GM18520 (cell line): ENCODE measurements around the gene ANKMY1.

ENCODE experiments used
- ATAC-seq: cut with Tn5 transposase; IDR thresholded peaks from one replicate; pipeline ENCODE4 v1.9.1; 2021; ENCODE audit not compliant: unreplicated experiment

The ANKMY1 gene

DNA sequence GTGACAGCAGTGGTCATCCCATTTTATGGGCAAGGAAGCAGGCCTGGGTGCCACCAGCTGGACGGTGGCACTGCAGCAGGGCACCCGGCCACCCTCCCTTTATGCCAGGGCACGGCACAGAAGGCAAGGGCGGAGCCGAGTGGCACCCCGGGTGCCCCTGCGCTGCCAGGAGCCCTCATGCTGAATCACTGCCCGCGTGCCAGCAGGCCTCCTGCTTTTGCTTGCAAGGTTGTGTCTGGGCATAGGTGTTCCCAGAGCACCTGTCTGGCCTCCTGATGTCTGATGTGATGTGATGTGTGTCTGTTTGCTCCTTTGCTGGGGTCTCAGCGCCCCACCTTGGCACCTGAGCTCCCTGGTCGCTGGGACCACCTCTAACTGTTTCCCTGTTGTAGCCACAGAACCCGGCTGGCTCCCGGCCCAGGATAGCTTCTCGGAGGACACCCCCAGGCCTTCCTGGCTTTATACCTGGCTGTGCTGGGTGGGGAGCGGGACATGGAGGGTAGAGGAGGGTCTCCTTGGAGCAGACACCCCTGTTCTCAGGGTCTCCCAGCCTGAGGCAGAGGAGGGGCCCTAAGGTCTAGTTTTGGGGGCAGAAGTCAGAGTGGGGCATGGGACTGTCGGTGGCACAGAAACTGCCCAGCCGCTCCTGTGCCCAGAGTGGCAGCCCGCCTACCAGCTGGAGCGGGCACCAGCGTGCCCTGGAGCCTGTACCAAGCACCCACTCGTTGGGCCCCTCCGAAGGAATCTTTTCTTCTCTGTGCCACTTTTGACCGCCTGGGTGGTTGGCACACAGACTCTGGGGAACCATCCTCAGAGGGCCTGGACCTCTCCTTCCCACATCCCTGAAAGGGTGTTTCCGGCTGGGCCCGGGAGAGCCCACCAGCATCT is 118.7 kb downstream of the ANKMY1 start:
- no peak for ATAC-seq

DNA sequence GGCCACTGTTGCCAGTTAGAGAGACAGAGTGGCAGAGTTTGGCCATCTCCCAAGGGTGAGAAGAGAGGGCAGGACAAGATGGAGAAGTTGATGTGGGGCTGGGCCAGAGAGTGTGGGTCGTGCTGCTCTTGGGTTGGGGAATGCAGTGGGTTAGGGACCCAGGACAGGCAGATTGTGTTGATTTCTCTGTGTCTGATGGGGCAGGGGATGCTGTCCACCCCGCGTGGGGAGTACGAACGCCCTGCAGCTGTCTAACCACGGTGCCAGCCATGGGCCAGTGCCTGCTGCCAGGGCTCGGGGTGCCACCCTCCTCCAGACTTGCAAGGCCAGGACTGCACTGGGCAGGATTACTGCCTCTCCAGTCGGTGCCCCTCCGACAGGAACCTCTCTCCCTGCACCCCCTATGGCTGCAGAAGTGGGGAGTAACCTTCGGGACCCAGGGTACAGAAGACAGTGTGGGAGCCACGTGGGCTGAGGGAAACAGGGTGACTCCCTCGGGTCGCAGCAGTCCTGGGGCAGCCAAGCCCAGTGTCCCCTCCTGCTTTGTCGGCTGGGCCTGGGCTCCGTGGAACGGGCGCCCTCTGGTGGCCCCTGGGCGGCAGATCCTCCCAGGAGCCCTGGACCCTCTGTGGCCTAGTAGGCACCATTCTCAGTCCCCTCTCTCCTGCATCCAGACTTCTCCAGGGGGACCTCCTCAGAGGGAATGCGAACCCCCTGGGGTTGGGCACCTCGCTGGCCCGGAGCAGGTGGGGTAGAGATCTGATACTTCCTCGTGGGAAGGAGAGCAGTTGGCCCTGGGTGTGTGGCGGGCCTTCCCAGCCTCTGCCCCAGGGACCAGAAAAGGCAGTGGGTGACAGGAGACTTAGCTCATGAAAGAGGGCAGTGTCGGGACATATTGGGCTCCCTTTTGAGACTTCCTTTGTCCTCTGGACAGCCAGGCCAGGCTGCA is 119.7 kb downstream of the ANKMY1 start:
- no peak for ATAC-seq

DNA sequence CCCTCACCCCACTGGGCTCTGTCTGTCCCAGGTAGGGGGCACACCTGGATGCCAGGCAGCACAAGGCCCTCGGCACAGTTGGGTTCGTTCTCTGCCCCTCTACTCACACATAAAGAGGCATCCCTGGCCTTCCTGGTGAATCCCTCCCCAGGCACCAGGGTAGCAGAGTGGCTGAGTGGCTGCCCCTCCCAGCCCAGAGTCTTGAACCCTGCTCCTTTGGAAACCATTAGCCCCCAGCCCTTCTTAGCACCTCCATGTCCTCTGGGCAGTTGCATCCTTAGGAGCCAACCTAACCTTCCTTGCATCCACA is 120.3 kb downstream of the ANKMY1 start:
- ATAC-seq: no peak

DNA sequence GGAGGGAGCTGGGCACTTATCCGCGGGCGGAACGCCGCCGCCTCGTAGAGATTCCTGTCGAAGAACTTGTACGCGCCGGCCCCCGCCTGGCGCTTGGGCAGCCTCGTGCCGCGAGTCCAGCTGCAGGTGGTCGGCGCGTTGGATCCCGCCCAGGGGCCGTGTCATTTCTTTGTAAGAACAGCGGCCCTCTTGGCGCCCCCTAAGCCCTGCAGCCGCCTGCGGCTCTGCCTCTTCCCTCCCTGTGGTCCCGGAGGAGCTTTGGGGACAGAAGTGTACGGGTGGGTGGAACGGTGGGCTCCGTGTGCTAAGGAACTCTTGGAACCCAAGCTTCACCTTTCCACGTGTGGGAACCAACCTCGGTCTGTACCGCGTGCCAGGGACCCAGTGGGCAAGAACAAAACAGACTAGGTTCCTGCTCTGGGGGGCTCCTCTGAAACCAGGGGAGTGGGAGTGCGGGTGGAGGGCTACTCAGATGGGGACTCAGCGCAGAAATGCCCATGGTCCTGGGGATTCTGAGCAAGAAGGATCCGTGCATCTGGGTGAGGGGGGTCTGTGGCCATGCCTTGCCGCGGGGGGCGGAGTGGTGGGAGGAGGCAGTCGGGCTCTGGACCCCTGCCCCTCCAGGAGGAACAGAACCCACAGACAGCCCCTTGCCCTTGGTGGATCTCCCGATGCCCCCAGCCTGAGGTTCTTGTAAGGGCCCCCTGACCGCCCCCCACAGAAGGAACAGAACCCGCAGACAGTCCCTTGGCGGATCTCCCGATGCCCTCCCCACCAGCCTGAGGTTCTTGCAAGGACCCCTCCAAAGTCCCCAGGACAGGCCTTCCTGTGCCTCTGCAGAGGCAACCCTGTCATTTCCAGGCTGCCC is 120.9 kb downstream of the ANKMY1 start:
- ATAC-seq: no peak

DNA sequence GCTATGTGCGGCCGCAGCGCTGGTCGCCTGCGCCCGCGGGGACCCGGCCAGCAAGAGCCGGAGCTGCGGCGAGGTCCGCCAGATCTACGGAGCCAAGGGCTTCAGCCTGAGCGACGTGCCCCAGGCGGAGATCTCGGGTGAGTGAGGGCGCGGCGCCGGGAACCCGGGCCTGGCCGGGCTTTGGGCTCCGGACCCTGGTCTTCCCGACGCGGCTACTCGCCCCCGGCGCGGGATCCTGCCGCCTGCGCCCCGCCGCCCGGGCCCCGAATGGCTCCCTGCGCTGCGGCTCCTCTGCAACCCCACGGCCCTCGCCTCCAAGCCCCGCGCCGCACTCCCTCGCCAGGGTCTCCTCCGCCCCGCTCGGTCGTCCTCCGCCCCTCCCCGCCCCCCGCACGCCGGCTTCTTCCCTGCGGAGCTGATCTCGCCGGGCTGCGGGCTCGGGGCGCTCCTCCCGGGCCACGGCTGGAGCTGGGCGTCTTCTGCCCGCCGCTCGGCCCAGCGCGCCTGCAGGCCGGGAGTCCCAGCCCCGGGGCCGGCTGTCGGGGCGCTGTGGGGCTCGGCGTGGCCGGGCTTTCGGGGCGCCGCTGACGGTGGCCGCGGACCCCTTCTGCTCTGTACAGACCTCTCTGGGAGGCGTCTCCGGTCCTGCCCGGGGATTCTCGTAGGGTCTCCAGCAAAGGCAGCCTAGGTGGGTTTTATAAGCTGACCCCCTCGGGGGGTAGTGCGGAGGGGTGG is 121.7 kb downstream of the ANKMY1 start:
- peak; percentile 11 for ATAC-seq

DNA sequence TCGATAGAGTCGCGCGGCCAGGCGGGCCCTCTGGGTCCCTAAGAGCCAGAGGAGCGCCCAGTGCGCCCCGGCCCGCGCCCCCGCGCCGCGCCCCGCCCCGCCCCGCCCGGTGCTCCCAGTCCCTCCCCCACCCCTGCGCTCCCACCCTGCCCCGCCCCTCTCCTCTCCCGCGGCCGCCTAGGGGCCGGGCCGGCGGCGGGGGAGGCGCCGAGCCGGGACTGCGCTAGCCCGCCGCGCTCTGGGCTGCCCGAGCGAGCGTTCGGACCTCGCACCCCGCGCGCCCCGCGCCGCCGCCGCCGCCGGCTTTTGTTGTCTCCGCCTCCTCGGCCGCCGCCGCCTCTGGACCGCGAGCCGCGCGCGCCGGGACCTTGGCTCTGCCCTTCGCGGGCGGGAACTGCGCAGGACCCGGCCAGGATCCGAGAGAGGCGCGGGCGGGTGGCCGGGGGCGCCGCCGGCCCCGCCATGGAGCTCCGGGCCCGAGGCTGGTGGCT is 122.3 kb downstream of the ANKMY1 start, which contains the start of gene GPC1:
Gene GPC1 (plus strand): TSS at position 207 of the 491 bp plus-strand sequence. CDS start 256 bp downstream, at position 463.
- ATAC-seq: peak; percentile 28

DNA sequence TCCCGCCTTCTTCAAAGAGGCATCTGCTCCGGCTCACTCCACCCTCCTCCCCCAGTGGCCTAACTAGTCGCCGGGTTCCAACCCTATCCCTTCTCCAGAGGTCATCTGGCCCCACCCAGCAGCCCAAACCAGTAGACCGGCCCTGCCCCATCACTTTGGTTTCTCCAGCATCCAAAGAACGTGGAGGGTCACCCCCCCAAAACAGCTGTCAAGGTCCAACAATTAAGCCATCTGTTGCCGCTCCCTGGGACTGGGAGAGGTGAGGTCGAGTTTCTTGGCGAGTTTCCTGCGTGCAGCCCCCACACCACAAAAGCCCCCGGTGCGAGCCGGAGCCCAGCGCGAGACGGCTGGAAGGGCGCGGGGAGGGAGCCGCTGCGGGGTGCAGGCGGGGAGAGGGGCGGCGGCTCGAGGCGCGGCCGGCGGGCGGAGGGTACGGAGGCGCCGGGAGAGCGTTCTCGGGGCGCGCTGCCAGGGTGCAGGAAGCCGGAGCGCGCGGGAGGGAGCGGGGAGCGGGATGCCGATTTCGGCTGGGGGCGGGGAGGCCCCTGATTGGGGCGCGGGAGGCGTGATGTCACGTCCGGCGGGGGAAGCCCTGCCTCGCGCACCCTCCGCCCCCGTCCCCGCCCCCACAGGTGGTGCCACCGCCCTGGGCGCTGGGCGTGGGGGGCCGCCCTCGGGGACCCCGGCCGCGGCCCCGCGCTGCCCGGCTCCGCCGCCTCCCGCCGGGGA is 122.9 kb downstream of the ANKMY1 start:
- peak; percentile 38 for ATAC-seq

DNA sequence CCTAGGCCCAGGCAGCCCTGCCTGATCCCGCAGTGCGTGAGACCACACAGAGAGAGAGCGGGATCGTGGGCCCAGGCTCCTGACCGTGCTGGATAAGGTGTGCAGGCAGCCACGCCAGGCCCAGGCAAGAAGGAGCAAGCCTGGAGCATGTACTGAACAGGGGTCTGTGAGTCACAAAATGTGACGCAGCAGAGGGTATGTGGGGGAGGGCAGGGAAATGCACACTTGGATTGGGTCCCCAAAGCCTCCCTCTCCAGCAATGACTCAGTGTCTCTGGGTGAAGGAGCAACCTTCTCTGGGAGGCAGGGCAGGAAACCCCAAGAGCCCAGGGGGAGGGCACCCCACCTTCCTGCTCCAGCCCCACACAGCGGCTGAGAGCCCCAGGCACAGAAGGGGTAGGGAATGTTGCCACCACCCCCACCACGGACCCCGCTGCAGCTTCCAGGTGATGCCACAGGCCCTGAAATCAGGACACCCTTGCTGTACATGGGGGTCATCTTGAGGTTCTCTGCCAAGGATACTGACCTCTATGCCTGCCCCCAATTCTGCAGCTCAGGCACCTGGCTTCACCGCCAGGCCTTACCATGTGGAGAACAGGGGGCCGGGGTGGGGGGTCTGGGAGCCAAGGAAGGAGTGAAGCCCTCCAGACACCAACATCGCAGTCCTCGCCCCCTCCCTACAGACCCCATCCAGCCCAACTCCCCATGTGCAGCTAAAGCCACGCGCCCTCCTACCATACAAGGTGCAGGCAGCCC is 123.6 kb downstream of the ANKMY1 start:
- ATAC-seq: no peak

DNA sequence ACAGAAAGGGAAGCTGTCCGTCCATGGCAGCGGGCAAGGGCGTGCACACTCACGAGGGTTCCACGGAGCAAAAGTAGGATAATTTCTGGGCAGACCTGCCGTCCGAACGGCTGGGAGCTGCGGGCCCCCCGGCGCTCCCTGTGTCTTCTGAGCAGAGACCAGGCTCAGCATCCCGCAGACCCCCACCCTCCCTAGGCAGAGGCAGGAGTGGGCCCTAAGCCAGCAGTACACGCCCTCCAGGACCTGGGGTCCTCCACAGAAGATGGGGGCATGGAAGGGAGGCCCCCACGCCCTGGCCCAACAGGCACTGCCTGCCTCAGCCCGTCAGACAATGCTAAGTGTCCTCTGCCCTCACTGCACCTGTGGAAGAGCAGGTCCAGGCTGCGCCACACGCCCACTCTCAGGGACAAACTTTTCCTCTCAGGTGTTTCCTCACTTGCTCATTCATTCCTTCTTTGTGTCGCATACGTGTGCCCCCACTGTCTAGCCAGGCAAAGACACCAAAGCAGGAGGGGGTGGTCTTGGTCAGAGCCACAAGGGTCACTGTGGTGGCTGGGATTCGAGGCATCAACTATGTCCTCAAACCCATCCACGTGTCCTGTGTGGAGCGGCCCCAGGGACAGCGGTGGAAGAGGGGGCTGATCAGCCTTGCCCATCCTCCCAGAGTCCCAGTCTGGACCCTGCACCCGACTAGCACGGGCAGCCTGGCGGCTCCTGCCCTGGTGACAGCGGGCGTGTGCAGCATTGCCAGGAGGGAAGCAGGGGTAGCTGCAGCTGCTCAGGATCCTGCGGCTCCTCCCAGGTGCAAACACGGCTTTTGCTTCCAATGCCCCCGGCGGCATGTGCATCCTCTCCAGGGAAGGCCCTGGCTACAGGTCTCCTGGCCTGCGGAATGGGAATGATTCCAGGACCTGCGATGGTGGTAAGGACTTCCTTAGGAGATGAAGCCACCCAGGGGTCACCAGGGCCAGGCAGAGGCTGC is 124.7 kb downstream of the ANKMY1 start:
- no peak for ATAC-seq

DNA sequence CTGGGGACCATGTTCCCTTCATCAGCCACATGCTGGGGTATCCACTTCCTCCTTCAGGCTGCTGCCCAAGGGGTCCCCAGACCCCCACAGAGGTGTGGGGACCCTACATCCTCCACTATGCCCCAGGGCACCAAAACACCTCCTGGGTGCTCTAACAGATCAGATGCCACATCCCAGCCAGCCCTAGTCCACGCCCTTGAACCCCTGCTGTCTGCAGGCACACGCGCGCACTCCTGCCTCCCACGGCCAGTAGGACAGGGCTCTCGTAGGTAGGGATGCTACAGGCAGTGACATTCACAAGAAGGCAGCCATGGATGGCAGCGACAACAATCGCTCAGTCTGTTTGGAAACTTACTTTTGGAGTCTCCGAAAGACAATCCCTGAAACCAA is 125.4 kb downstream of the ANKMY1 start:
- ATAC-seq: no peak

DNA sequence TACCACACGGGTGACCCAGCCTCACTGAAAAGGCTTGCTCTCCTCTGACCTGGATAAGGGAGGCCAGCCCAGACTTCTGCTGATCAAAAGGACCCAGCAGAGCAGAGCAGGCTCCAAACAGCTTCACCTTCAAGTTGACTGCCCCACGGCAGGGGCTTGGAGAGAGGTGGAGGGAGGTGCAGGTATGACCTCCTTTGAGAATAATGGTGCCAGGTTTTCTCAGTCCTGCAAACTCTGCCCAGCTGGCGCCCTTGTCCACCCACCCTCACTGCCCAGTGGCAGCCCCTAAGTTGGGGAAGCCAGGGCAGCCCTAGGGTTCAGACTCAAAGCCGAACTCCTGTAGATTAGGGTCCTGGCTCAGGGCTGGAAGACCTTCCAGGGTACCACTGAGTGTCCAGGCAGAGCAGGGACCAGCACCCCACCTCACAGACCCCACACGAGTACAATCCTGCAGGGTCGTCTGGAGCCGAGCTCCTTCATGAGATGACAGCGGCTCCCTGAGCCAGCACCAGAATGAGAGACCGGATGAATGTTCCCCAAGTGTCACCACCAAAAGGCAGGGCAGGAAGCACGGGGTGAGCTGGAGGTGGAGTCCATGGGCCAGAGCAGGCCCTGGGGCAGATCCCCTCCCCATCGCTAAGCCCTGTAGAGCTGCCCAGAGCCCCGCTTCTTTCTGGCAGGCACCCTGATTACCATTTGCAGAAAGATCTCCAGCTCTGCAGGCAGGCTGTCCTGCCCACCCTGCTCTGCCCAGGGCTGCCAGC is 125.9 kb downstream of the ANKMY1 start:
- no peak for ATAC-seq

DNA sequence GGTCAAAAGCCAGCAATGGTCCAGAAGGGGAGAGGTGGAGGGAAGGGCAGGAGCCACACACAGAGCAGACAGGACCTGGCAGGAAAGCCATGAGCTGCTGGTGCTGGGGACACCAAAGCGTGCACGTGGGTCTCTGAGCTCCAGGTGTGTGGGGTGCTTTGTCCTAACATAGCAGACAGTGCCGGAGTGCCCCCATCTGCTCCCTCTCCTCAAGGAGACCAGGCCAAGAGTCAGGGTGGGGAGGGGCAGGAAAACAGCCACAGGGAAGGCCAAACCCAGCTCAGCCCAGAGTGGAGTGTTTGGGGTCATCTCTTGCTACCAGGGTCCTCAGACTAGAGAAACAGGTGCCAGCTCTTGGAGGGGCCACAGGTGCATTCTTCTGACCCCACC is 126.5 kb downstream of the ANKMY1 start:
- no peak for ATAC-seq

DNA sequence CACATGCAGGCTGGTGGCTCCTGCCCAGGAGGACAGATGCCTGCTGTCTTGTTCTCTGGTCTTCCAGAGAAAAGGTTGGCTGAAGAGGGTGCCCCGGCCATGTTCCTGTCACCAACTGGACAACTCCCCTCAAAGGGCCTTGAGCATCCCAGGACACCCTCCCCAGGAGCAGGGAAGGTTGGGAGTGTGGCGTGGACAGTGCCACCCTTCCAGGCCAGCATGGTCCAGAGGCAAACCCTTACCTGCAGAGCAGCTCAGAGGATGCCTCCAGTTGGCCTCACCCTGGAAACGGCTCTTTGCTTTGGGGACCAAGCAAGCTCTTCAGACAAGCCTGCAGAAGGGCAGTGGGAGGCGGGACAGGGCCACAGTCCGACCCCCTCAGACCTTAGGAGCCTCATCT is 127.2 kb downstream of the ANKMY1 start:
- no peak for ATAC-seq

DNA sequence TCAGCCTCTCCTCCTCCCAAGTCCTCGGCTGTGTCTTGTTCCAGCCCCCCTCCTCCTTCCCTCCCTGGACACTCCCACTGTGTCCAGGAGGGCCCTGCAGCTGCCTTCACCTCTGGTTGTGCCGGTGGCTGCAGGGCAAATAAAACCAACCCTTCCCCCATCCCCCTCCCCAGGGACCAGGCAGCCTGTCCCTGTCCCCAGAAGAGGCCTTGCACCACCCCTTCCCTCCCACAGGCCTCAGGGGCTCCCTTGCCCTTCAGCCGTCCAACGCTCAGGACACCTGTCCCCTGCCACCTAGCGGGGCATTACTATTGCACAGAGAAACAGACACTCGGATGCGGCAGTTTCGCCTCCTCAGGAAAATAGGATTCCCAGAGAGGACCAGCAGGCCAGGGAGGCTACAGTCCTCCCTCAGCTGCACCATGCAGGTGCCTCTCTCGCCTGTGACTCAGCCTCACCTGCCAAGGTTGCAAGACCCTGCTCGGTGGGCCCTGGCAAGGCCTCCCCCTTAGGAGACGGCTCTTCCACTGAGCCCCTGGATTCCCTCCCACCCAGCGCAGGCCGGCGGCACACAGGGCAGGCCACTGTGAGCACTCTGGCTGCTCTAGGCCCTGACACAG is 127.8 kb downstream of the ANKMY1 start:
- no peak for ATAC-seq
